ENCODE measurements around the gene SIAH3. TPM values are rescaled to one million over a fixed set of nuclear protein-coding genes. Genes with fewer than 3 reads are reported as not detected.

Gene SIAH3
- total RNA-seq, 1 donor from 2014 or later, result 0.05 TPM

DNA sequence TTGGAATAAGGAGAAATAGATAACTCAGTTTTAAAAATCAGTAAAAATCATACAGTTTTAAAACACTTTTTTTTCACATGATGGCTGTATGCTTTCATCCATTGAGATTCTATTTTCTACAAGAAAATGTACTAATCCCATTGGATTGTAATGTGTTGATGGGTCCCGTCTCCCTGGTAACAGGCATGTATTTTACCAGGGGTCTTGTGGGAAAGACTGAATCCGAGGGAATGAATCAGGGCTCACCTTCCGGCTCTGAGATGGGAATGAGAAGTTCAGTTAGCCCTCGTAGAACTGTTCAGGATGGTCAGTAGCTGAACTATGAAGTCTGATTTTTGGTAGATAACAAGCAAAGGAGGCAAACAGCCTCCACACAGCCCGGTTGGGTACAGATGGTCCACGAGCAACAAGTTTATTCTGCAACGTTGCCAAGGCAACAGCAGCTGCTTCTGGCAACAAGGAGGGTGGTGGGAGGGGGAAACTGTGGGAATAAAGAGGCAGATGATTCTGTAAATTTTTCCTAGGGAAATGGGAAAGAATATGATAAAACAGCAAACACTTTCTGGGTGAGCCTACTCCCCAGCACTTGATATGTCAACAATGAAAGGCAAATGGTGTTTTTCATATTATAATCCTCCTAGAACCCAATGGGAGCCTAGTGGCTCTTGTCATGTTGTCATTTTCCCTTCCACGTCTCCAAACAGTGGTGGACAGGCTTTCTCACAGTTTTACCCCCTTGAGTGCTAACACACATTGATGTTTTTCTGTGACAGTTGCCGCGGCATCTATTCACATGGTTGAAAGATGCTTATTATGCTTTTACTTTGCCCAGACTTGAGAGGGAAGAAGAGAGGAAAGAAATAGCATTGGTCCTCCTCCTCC lies 12.4 kb upstream of the SIAH3 start:
- intact Hi-C loops (cut with micrococcal nuclease), result no loop called here

DNA sequence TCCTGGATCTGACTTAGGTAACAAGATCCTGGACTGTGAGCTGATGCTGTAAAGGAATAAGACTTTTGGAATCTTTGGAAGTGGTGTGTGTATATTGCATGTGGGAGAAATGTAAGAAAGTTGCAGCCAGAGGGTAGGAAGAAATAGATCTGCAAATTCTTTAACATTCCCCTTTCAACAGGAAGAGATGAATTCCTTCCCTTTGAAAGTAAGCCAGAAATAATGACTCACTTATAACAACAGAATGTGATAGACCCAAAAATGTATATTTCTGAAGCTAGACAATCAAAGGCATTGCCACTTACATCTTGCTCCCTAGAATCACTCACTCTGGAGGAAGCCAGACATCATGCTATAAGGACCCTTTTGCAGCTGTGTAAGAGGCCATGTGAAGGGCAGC lies 9.8 kb upstream of the SIAH3 start:
- intact Hi-C loops (cut with micrococcal nuclease), result no loop called here

DNA sequence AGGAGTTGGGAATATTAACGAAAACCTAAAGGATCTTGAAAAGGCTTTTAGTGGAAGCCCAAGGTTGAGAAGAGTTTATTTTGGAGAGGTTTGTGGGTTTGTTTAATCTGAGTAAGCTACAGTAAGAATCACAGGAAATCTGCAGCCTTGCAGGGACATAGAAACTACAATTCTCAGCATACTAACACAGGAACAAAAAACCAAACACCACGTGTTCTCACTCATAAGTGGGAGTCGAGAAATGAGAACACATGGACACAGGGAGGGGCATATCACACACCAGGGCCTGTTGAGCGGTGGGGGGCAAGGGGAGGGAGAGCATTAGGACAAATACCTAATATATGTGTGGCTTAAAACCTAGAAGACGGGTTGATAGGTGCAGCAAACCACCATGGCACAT lies 8.7 kb upstream of the SIAH3 start:
- intact Hi-C loops (cut with micrococcal nuclease), result no loop called here

DNA sequence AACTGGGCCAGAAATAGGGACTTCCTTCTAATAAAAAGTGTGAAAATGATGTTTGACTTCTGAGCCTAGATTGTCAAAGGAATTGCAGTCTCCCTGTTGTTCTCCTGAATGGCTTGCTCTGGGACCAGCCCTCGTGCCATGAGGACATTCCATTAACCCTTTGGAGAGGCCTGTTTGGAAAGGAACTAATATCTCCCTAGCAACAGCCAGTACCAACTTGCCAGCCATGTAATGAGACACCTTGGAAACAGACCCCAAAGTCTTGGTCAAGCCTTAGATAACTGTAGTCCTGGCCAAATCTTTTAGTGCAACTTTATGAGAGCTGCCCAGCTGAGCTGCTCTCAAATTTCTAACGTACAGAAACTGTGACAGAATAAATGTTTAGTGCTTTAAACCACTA lies 8.2 kb upstream of the SIAH3 start:
- intact Hi-C loops (cut with micrococcal nuclease), result no loop called here

DNA sequence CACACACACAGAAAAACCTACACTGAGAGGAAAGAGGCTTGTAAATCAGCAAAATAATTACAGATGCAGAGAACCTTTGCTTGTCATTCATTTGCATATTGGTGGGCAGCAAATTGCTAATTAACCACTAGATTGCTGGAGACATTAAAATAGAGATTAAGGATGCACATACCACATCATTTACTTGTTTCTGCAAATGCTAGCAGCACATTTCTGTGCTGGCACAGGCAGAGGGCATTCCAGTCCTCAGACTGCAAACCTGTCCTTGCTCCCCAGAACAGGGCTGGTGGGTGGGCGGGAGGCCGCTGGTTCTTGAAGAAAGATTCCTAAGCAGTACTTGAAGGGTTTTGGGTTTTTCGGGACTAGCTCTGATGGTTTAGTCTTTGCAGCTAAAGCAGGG lies 941 bp upstream of the SIAH3 start:
- intact Hi-C loops (cut with micrococcal nuclease), result no loop called here

DNA sequence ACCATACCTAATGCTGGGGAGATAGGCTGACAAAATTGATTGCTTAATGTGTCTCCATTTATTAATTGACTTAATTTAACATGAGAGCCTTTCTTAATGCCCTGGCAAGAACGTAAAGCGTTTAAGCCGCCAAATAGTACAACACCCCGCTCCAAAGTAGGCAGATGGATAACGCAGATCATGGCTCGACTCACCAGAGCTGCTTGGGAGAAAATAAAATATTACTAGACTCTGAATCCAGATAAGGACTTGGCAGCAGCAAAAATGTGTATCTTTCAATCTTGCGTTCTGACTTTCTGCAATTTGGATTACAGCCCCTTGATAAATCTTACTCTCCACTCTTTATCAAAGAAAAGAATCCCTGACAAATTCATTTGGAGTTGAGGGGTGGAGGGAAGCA lies 403 bp upstream of the SIAH3 start:
- intact Hi-C loops (cut with micrococcal nuclease), result no loop called here

DNA sequence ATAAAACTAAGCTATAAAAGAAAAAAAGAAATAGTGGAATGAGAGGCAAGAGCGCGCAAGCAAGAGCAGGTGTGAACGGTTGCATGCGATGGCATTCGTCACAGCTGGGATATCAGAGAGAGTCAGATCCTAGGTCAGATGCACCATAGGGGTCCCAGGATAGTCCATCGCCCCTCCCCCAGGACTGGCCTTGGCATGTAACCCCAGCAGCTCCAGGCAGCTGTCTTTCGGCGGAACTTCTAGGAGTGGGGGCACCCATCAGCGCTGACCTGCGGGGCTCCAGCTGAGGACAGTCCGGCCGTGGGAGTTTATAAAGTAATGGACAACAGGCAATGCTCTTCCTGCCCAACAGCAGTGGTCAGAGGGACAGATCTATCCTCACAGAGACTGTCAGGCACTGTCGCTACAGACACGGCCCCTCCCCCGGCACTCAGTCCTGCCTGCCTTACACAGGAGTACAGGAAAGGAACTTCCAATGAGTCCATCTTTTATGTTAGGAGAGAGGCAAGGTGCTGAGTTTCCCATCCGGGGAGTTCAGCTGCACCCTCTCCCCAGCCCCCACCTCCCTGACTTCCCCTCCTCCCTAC lies 1.4 kb downstream of the SIAH3 start:
- intact Hi-C loops (cut with micrococcal nuclease), result no loop called here

DNA sequence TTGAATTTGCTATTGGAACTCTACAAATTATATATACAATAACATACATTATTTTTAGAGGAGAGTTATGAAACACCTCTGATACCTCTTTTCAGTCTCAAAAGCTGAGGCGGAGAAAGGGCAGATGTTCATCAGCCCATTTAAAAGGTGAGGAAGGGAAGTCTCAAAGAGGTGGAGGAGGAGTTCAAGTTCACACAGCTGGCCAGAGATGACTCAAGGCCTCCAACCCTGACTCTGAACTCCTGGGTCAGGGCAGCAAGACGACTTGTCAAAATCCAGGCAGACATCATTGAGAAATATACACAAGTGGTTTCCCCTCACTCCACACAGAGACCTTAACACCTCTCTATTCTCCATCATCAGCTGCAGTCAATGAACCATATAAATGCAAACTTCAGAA lies 2.1 kb downstream of the SIAH3 start:
- intact Hi-C loops (cut with micrococcal nuclease), result no loop called here

DNA sequence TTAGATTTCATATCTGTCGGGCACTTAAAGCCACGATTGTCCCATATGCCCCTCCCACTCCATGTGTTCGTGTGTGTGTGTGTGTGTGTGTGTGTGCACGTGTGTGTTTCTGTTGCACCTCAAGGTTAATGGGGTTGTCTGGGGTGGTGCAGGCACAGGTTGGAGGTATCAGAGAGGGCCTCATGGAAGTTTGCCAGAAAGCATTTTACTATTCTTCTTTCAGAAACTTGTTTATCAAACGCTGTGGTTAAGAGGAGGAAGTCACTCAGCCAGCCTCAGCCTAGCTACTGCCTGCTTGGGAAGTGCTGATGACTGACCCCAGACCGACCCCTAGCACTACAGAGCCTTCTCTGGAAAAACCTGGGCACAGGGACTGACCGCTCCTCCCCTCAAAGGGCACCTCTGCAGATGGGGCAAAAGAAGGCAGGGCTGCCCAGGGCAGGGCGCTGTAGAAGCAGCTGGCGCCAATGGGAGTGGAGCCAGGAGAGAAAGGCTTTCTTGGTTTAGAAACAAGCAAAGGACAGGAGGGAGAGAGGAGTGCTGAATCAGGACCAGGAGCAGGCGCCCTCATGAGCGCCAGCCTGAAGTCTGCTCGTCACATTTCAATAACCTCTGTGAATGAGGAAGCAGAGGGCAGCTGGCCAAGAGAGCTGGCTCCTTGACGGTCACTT lies 3.9 kb downstream of the SIAH3 start:
- intact Hi-C loops (cut with micrococcal nuclease), result no loop called here

DNA sequence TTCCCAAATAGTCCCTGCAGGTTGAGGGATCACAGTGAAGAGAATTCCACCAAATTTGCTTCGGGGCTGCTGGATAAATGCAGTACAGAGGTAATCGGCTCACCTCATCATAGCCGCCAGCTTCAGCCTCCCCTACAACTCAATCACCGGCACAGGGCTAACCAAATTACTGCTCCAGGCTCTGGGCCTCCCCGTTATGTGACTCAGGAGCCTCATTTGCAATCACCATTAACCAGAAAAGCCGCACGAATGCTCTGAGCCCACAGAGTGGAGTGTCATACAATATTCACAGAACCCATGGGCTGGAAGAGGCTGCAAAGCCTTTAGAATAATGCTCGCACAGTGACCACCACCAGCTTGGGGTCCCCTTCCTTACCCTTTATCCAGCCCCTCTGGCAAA lies 4.9 kb downstream of the SIAH3 start:
- intact Hi-C loops (cut with micrococcal nuclease), result no loop called here

DNA sequence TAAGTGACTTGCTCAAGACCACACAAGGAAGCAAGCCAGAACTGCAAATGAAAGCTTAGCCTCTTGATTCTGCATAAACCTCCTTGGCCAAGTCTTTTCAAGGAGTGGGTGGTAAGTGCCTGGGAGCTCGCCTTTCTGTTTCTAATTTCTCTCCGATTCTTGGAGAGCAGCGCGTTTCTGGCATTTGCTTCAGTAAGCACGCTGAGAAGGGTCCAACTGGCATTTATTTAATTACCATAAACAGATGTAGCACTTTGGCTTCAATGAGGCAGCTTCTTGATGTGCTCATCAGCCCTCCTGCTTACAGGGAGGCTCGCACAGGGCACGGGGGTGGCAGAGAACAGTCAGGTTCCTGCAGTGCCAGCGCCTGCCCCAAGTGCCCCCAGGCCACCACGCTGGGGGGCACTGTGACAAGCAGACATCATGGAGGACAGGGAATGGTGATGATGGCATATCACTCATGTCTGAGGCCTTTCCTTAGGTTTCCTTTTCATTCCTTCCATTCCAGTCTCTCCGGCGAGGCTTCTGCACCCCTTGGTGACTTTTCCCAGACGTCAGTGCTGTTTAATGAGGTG lies 13.3 kb downstream of the SIAH3 start:
- intact Hi-C loops (cut with micrococcal nuclease), result no loop called here

DNA sequence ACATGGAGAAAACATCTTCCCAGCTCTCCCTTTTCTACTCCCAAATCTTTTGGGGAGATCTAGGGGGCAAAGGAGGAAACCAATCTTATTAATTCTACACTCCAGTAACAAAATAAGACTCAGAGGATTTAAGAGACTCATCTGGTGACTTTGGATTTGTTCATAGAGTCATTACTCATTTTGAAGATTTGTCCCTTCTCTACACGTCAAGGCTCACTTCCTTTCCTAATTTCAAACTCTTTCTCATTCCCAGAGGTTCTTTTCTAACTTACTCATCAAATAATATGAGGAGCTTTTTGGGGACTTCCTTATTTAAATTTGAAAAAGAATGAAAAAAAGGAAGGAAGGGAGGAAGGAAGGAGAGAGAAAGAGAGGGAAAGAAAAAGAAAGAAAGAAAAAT lies 14.4 kb downstream of the SIAH3 start:
- intact Hi-C loops (cut with micrococcal nuclease), result no loop called here

DNA sequence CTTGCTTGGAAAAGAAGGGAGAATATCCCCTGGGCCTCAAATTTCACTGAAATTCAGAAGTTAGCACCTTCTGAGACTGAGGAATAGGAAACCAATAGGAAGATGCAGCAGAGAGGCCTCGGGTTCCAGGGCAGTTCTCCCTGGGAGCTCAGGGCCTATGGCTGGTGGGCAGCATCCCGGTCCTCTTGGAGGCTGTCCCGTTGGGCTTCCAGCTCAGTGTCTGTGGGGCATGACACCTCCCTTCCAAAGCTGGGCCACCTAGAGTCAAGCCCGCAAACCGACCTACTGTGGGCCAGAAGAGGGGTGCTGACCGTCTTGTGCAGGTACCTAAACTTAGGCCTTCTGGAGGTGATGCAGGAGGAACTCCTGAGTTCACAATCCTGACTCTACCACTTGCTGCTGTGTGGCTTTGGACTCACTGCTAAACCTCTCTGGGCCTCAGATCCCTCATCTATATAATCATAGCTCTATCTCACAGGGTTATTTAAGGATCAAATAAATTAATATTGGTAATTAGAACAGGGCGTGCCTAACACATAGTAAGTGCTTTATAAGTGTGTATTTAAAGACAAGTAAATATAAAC lies 17.1 kb downstream of the SIAH3 start:
- intact Hi-C loops (cut with micrococcal nuclease), result no loop called here

DNA sequence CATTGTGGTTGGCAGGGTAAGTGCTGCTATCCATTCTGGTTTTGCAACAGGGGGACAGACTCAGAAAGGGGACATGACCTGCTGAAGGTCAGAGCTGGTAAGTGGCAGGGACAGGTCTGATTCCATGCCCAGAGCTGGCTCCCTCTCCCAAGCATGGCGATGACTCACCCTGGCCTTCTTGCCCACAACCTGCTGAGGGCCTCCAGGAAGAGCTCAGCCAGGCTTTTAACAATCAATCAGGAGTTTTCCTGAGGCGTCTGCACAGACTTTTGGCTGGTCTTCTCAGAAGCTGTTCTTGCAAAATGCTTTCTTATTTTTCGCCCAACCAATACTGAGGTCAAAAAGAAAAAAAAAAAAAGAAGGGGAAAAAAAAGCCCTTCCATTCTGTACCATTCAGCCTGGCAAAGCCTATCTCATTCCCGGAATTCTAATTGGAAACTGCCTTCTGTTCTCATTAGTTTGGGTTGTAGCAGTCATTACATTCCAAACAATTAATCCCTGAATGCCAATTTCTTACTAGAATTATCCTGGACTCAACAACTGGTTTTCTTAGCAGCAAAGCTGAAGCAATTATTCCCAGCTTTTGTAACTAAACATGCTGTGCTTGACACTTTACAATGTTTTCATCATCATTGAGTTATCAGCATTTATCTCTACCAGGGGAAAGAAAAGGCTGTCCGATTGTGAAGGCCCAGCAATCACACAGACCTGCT lies 17.7 kb downstream of the SIAH3 start:
- intact Hi-C loops (cut with micrococcal nuclease), result no loop called here

DNA sequence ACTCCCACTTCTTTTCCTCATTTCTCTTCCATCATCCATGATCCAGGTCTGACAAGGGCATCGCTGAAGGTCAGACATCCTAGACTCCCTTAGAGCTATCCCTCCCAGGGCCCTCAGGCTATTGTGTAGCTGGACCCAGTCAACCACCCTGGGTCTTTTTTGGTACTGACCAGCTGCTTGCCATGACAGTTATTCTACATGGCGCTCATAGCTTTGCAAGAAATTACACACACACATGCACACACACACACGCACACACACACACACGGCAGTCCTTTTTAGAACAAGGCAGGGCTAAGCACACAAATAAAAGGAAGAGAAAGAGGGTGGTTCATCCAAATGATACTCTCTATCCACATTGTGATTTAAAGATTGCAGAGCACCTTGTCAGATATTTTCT lies 18.3 kb downstream of the SIAH3 start:
- intact Hi-C loops (cut with micrococcal nuclease), result no loop called here

DNA sequence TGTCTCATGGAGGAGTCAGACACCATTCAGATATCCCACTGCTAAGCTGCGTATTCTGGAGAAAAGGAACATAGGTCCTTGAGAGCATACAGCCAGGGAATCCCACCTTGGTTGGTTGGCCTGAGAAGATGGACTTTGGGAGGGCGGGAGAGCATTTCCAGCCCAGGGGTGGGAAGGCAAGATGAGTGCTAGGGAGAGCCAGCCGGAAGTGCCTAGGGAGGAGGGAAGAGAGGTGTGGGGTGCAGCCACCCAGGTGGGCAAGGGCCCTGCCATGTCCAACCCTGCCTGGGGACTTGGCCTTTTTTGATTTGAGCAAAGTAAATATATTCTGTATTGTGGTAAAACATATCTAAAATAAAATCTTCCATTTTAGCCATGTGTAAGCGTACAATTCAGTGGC lies 19.7 kb downstream of the SIAH3 start:
- intact Hi-C loops (cut with micrococcal nuclease), result no loop called here

DNA sequence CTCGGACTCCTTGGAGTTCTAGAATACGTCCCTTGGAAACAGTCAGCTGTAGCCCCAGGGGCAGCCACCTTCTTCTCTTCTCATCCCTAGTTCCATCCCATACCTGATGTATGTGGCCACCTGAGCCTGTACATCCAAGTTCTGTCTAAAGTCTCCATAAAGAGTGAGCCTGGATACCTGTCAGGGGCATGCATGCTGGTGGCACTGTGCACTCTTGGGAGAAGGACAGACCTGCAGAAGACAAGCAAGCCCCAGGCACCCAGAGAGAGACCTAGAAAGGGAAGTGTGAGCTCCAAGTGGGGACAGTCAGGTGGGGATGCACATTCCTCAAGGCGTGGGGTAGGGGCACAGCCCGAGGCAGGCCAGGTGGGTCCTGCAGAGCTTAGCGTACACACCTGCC lies 21.4 kb downstream of the SIAH3 start:
- intact Hi-C loops (cut with micrococcal nuclease), result no loop called here

DNA sequence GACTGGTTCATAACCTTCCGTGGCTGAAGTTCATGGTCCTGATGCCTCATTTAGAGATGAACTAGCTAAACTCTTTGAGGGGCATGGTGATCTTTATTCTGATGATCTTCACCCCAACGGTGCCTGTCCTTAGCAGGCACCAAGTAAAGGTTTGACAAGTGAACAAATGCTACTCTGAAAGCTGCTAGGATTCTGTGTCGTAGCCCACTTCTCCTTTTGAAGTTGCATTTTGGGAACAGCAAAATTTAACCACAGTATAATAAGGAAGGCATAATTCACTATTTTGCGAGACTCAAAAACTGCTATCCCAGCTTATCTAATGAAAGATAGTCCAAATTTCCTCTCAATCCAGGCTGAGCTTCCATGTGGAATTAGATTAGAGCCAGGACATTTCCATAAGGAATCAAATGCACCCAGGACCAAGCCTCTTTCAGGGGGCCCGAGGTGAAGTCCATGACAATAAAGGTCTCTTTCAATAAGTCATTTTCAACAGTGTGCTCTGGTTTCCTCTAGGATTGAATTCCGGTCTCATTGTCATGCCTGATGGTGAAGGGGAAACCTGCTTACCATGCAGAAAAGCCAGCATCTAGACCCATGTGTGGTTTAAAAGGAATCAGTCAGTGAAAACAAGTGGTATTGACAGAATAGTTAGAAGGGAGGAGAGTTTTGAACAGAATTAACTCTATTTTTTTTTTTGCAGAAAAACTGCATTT lies 23.1 kb downstream of the SIAH3 start:
- intact Hi-C loops (cut with micrococcal nuclease), result no loop called here

DNA sequence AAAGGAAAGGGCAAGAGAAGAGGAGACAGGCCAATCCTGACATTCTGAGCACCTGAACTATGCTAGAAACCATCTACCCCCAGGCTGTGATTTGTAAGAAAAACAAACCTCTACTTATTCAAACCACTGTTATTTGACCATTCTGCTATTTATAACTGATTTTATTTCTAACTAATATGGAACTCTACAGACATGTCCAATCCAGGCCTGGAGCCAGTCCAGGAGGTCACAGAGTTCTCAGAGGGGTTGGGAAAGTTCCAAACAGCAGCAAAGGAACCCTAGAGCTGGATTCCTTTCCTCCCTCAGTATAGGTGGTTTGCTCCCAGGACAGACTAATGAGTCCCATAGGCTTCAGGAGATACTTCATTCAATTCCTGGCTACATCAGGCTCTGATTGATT lies 24.2 kb downstream of the SIAH3 start:
- intact Hi-C loops (cut with micrococcal nuclease), result no loop called here

DNA sequence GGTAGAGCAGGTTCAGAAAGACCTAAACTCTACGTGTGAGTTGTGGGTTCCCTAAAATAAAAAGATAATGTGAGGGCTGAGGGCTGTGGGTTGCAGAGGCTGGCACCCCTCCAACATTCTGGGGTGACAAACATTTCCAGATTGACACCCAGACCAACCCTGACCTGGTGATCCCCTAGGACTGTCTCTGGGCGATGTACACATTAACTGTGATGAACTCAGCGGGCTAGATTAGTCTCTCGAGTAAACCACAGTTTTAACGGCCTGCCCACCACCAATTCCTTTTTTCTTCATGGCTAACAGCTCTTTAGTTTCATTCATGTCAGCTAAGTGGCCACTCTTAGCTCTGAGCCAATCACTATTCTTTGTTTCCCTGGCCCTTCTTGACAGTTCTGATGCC lies 24.8 kb downstream of the SIAH3 start:
- intact Hi-C loops (cut with micrococcal nuclease), result no loop called here

DNA sequence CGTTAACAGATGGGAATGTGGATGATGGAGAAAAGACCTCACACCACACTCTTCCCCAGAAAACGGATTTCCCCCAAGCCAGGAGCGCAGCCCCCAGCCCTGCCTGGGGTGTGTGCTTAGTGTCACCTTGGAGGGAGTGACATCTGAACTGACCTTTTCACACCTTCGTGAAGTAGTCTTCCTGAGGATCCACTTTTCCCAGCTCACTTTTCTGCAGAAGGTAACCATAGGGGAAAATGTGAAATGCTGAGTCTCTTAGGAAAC lies 26.2 kb downstream of the SIAH3 start:
- intact Hi-C loops (cut with micrococcal nuclease), result no loop called here

All from T-helper 1 cell treated with Interleukin-12 subunit alpha and Interleukin-12 subunit beta and Interleukin-4 antibody, amounts not matched to agents 30 ng/mL and 1 ng/mL, for 36 hours (primary cell).